Activated CD8-positive, alpha-beta T cell treated with anti-CD3 and anti-CD28 coated beads for 36 hours (primary cell): ENCODE data around the gene GLYATL1B. TPM values are rescaled to one million over a fixed set of nuclear protein-coding genes. Genes with fewer than 3 reads are reported as not detected.
"Not testable (repeated sequence)": the region's sequence is repeated elsewhere in the genome, so short reads cannot be mapped to it uniquely, and the experiment has no call there.

ENCODE experiments used
- ATAC-seq: fragments of 200-7000 bp; cut with Tn5 transposase; one replicate; pipeline ENCODE4 v1.10.0; 2021; ENCODE audit warnings: mild to moderate bottlenecking, moderate library complexity
- CTCF ChIA-PET: fragments of 350-600 bp; sonication (Branson Sonifier 250); formaldehyde crosslinking; loops from one replicate; lab custom pipeline; 2021; ENCODE audit warnings: antibody characterized with exemption; lab: Charles Lee
- POLR2A ChIA-PET: fragments of 350-600 bp; sonication (Branson Sonifier 250); formaldehyde crosslinking; loops from one replicate; lab custom pipeline; 2021; ENCODE audit warnings: antibody characterized with exemption; lab: Charles Lee
- DNase-seq: peaks from one replicate; pipeline ENCODE4 v3.0.0-alpha.2; 2020
- H3K27ac Mint-ChIP-seq: one replicate; pipeline ENCODE4 v1.8.0; 2021; ENCODE audit warnings: mild to moderate bottlenecking, mixed read lengths
- H3K27me3 Mint-ChIP-seq: one replicate; pipeline ENCODE4 v1.8.0; 2021; ENCODE audit warnings: mixed read lengths
- H3K36me3 Mint-ChIP-seq: one replicate; pipeline ENCODE4 v1.8.0; 2021; ENCODE audit warnings: low read depth, mixed read lengths
- H3K4me1 Mint-ChIP-seq: one replicate; pipeline ENCODE4 v1.8.0; 2021; ENCODE audit warnings: low read depth, mixed read lengths
- H3K4me3 Mint-ChIP-seq: one replicate; pipeline ENCODE4 v1.8.0; 2021; ENCODE audit warnings: mild to moderate bottlenecking, moderate library complexity, mixed read lengths
- H3K9me3 Mint-ChIP-seq: one replicate; pipeline ENCODE4 v1.8.0; 2021; ENCODE audit warnings: mixed read lengths
- CTCF ChIP-seq: fragments of 200-600 bp; IDR thresholded peaks from one replicate; pipeline ENCODE4 v1.8.0; 2022; ENCODE audit warnings: antibody characterized with exemption, mild to moderate bottlenecking
- intact Hi-C: fragments of 100-400 bp; cut with micrococcal nuclease; formaldehyde crosslinking; loops from one replicate; pipeline ENCODE4 v1.10.0; 2022
- total RNA-seq, 2 experiments: library from RNA; stranded (reverse); gene quantifications; one replicate each; pipeline ENCODE4 v1.2.3, GENCODE V29; 2021

GLYATL1B gene
- not detected for total RNA-seq

GRCh38 chr11:59086007-59086406 is at the start of gene GLYATL1B:
Gene GLYATL1B, plus strand, starts transcription at chr11:59086307. Its CDS starts 0 bp downstream, at chr11:59086307.
- ATAC-seq, H3K36me3 Mint-ChIP-seq, CTCF ChIA-PET, intact Hi-C loops, H3K27me3 Mint-ChIP-seq, H3K9me3 Mint-ChIP-seq, H3K27ac Mint-ChIP-seq, H3K4me3 Mint-ChIP-seq, DNase-seq, H3K4me1 Mint-ChIP-seq: not testable (repeated sequence)
- POLR2A ChIA-PET, result interaction anchor here (0.6 kb wide), 1 partner anchor 284 kb away, joined by 3 read pairs; no protein-coding TSS in a partner anchor

- intact Hi-C loops, H3K36me3 Mint-ChIP-seq, DNase-seq, ATAC-seq, H3K9me3 Mint-ChIP-seq, H3K4me1 Mint-ChIP-seq, H3K27ac Mint-ChIP-seq, H3K4me3 Mint-ChIP-seq, POLR2A ChIA-PET: not testable (repeated sequence)
- peaks cover 26% of the 10 kb centered on the region for H3K27me3 Mint-ChIP-seq
- CTCF ChIA-PET, result interaction anchor here (0.8 kb wide), 1 partner anchor 22 kb away, joined by 4 read pairs; no protein-coding TSS in a partner anchor
Observed at GRCh38 chr11:59036542-59036941, 49.6 kb upstream of the GLYATL1B start.

GRCh38 chr11:59037434-59037833 is 48.7 kb upstream of the GLYATL1B start:
- ATAC-seq, H3K4me3 Mint-ChIP-seq, H3K9me3 Mint-ChIP-seq, intact Hi-C loops, DNase-seq, H3K36me3 Mint-ChIP-seq, H3K4me1 Mint-ChIP-seq, H3K27ac Mint-ChIP-seq, POLR2A ChIA-PET: not testable (repeated sequence)
- H3K27me3 Mint-ChIP-seq, result peaks cover 23% of the 10 kb centered on the region
- CTCF ChIA-PET, result interaction anchor here (0.8 kb wide), 1 partner anchor 21 kb away, joined by 4 read pairs; no protein-coding TSS in a partner anchor

DNA sequence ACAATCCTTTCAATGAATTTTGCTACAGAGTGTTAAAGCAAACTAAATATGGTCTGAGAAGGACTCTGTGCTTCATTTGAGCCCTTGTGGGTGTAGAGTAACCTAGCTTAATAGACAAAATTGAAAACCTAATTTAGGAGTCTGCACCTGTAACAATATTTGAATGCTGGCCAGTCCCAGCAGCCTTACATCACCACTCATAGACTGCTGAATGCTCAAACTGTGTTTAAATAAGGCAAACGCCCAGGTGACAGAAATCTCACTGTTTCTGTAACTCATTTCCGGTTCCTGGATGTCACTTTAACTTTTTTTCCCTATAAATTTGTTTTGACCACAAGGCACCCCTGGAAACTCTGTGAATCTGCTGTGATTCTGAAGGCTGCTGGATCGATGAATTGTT is 45.5 kb upstream of the GLYATL1B start:
- intact Hi-C loops, result no loop called here
- H3K36me3 Mint-ChIP-seq, result no peaks in the 10 kb centered on the region
- no peak overlapping the region for H3K27ac Mint-ChIP-seq
- DNase-seq (no peak), ATAC-seq (no peak)
- H3K27me3 Mint-ChIP-seq, result peaks cover 8% of the 10 kb centered on the region
- CTCF ChIA-PET, result no interaction called here
- POLR2A ChIA-PET, result no interaction called here
- no peaks in the 10 kb centered on the region for H3K4me1 Mint-ChIP-seq
- no peak for TF ChIP-seq CTCF
- no peak overlapping the region for H3K4me3 Mint-ChIP-seq
- H3K9me3 Mint-ChIP-seq, result no peaks in the 10 kb centered on the region

DNA sequence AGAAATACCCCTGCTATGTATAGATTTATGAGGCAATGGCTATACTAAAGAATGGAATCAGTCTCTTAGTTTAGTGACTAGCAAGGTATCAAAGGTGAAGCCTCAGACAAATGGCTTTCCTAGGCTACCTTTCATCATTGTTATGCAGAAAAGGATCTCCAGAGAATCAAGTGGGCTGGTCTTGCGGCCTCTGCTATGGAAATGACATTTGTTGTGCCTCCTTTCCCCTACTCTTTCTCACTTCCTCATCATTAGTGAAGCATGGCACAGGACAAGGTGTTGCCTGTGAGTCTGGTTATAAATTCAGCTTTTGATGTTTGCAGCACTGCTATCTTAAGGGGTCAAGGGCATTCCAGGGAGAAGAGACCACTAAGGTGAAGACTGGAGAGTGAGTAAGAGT is 34.7 kb upstream of the GLYATL1B start:
- CTCF ChIA-PET, result interaction anchor here (4.3 to 4.9 kb wide), 2 partner anchors 84 to 107 kb away, joined by 31 to 38 read pairs; no protein-coding TSS in a partner anchor
- DNase-seq, H3K9me3 Mint-ChIP-seq, H3K4me1 Mint-ChIP-seq, intact Hi-C loops, POLR2A ChIA-PET, H3K27me3 Mint-ChIP-seq, H3K4me3 Mint-ChIP-seq, H3K27ac Mint-ChIP-seq, ATAC-seq, H3K36me3 Mint-ChIP-seq: not testable (repeated sequence)

GRCh38 chr11:59052355-59052754 is 33.8 kb upstream of the GLYATL1B start:
- not testable (repeated sequence) for H3K27ac Mint-ChIP-seq, ATAC-seq, H3K4me3 Mint-ChIP-seq, H3K9me3 Mint-ChIP-seq, DNase-seq, H3K4me1 Mint-ChIP-seq, H3K36me3 Mint-ChIP-seq
- intact Hi-C loops, result loop anchor here (2.0 kb wide), 1 partner anchor 106 kb away; no protein-coding TSS in a partner anchor
- CTCF ChIA-PET, result interaction anchor here (1.0 to 4.9 kb wide), 5 partner anchors 28 to 109 kb away, joined by 3 to 38 read pairs (median 5); no protein-coding TSS in a partner anchor
- peaks cover 12% of the 10 kb centered on the region for H3K27me3 Mint-ChIP-seq
- POLR2A ChIA-PET, result interaction anchor here (0.6 kb wide), 1 partner anchor 617 kb away, joined by 3 read pairs; no protein-coding TSS in a partner anchor

- no peak overlapping the region for H3K27ac Mint-ChIP-seq
- no peaks in the 10 kb centered on the region for H3K9me3 Mint-ChIP-seq
- ATAC-seq (peak; percentile 64), DNase-seq (peak; percentile 88)
- H3K4me3 Mint-ChIP-seq, result no peak overlapping the region
- H3K4me1 Mint-ChIP-seq, result peaks cover 3% of the 10 kb centered on the region
- peaks cover 17% of the 10 kb centered on the region for H3K27me3 Mint-ChIP-seq
- CTCF ChIA-PET, result interaction anchor here (0.5 to 4.9 kb wide), 21 partner anchors 10 to 197 kb away, joined by 3 to 38 read pairs (median 4); partner anchors contain the start of gene DTX4
- no peaks in the 10 kb centered on the region for H3K36me3 Mint-ChIP-seq
- intact Hi-C loops, result loop anchor here (1.0 to 2.0 kb wide), 2 partner anchors 83 to 105 kb away; no protein-coding TSS in a partner anchor
- POLR2A ChIA-PET, result no interaction called here
- peak; percentile 65 for TF ChIP-seq CTCF
Observed at GRCh38 chr11:59053387-59053786, 32.7 kb upstream of the GLYATL1B start.
